Activated B cell treated with CpG ODN at 0.5 μM for 24 hours (primary cell): ENCODE data around the gene ZNF282. TPM values are rescaled to one million over a fixed set of nuclear protein-coding genes. Genes with fewer than 3 reads are reported as not detected.

ENCODE experiments used
- ATAC-seq: fragments of 200-7000 bp; cut with Tn5 transposase; one replicate; pipeline ENCODE4 v1.10.0; 2021; ENCODE audit warnings: low read depth, mild to moderate bottlenecking, moderate library complexity
- CTCF ChIA-PET: fragments of 350-600 bp; sonication (Branson Sonifier 250); formaldehyde crosslinking; loops from one replicate; lab custom pipeline; 2021; ENCODE audit warnings: antibody characterized with exemption; lab: Charles Lee
- POLR2A ChIA-PET: fragments of 350-600 bp; sonication (Branson Sonifier 250); formaldehyde crosslinking; loops from one replicate; lab custom pipeline; 2021; ENCODE audit warnings: antibody characterized with exemption; lab: Charles Lee
- DNase-seq: peaks from one replicate; pipeline ENCODE4 v3.0.0; 2022
- H3K27ac Mint-ChIP-seq: one replicate; pipeline ENCODE4 v1.8.0; 2020; ENCODE audit warnings: mixed read lengths
- H3K27me3 Mint-ChIP-seq: one replicate; pipeline ENCODE4 v1.8.0; 2021; ENCODE audit warnings: mixed read lengths
- H3K36me3 Mint-ChIP-seq: one replicate; pipeline ENCODE4 v1.8.0; 2021; ENCODE audit warnings: low read depth, mixed read lengths
- H3K4me1 Mint-ChIP-seq: one replicate; pipeline ENCODE4 v1.8.0; 2021; ENCODE audit warnings: mixed read lengths
- H3K4me3 Mint-ChIP-seq: one replicate; pipeline ENCODE4 v1.8.0; 2020; ENCODE audit warnings: mild to moderate bottlenecking, mixed read lengths
- H3K9me3 Mint-ChIP-seq: one replicate; pipeline ENCODE4 v1.8.0; 2020; ENCODE audit warnings: mixed read lengths
- CTCF ChIP-seq: fragments of 200-600 bp; IDR thresholded peaks from one replicate; pipeline ENCODE4 v1.8.0; 2022; ENCODE audit warnings: antibody characterized with exemption, mild to moderate bottlenecking
- intact Hi-C: fragments of 100-400 bp; cut with micrococcal nuclease; formaldehyde crosslinking; loops from one replicate; pipeline ENCODE4 v1.15.1; 2024
- total RNA-seq: library from RNA; stranded (reverse); gene quantifications from 2 replicates; pipeline ENCODE4 v1.2.3, GENCODE V29; 2022

ZNF282 gene
- total RNA-seq, 1 donor from 2014 or later: 21.7 TPM

- DNase-seq (no peak), ATAC-seq (no peak)
- Mint-ChIP-seq H3K4me1 (peaks cover 21% of the 10 kb centered on the region), H3K9me3 (no peaks in the 10 kb centered on the region), H3K4me3 (no peak overlapping the region), H3K36me3 (peaks cover 45% of the 10 kb centered on the region), H3K27me3 (no peaks in the 10 kb centered on the region), H3K27ac (no peak overlapping the region)
- intact Hi-C loops: loop anchor here (5.0 kb wide), 1 partner anchor 224 kb away; no protein-coding TSS in a partner anchor
- POLR2A ChIA-PET: no interaction called here
- no peak for TF ChIP-seq CTCF
- CTCF ChIA-PET: interaction anchor here (0.7 kb wide), 1 partner anchor 42 kb away, joined by 3 read pairs; the partner anchor contains the start of gene ZNF212
Observed at GRCh38 chr7:149198161-149198816, 2.9 kb downstream of the ZNF282 start.

- Mint-ChIP-seq H3K4me3 (no peak overlapping the region), H3K27me3 (no peaks in the 10 kb centered on the region), H3K27ac (no peak overlapping the region), H3K9me3 (no peaks in the 10 kb centered on the region), H3K4me1 (peaks cover 21% of the 10 kb centered on the region), H3K36me3 (peaks cover 55% of the 10 kb centered on the region)
- no peak for TF ChIP-seq CTCF
- ChIA-PET POLR2A (no interaction called here), CTCF (interaction anchor here (0.5 kb wide), 1 partner anchor 299 kb away, joined by 3 read pairs; no protein-coding TSS in a partner anchor)
- ATAC-seq (no peak), DNase-seq (no peak)
- intact Hi-C loops: loop anchor here (5.0 kb wide), 1 partner anchor 223 kb away; no protein-coding TSS in a partner anchor
Observed at GRCh38 chr7:149199234-149199995, 4.1 kb downstream of the ZNF282 start.

- ChIA-PET POLR2A (no interaction called here), CTCF (no interaction called here)
- no peak overlapping the region for H3K4me3 Mint-ChIP-seq
- ATAC-seq: no peak
- no peak overlapping the region for H3K27ac Mint-ChIP-seq
- peaks cover 2% of the 10 kb centered on the region for H3K4me1 Mint-ChIP-seq
- no peaks in the 10 kb centered on the region for H3K27me3 Mint-ChIP-seq
- intact Hi-C loops: no loop called here
- TF ChIP-seq CTCF: no peak
- DNase-seq: no peak
- H3K36me3 Mint-ChIP-seq: peaks cover 78% of the 10 kb centered on the region
- no peaks in the 10 kb centered on the region for H3K9me3 Mint-ChIP-seq
Observed at GRCh38 chr7:149202831-149203231, 7.5 kb downstream of the ZNF282 start.

- no peak for TF ChIP-seq CTCF
- POLR2A ChIA-PET: no interaction called here
- H3K27me3 Mint-ChIP-seq: no peaks in the 10 kb centered on the region
- no peak for DNase-seq
- CTCF ChIA-PET: no interaction called here
- no peak overlapping the region for H3K27ac Mint-ChIP-seq
- no peak overlapping the region for H3K4me3 Mint-ChIP-seq
- peaks cover 77% of the 10 kb centered on the region for H3K36me3 Mint-ChIP-seq
- H3K4me1 Mint-ChIP-seq: no peaks in the 10 kb centered on the region
- intact Hi-C loops: no loop called here
- H3K9me3 Mint-ChIP-seq: no peaks in the 10 kb centered on the region
- ATAC-seq: no peak
Observed at GRCh38 chr7:149205690-149206381, 10.5 kb downstream of the ZNF282 start.
